Lower lobe of right lung (tissue), 2 donors: ENCODE measurements around the gene U2AF1L4. TPM values are rescaled to one million over a fixed set of nuclear protein-coding genes. Genes with fewer than 3 reads are reported as not detected.
A peak's percentile ranks its signal among the peaks of the same experiment; 100 is the strongest.

Experiments used
- ATAC-seq, 2 donors: fragments of 200-7000 bp; cut with Tn5 transposase; one replicate each; pipeline ENCODE4 v1.9.1; 2020 to 2022; ENCODE audit warnings: mild to moderate bottlenecking in 2 of 2, moderate library complexity in 2 of 2
- DNase-seq: peaks from one replicate; pipeline ENCODE4 v3.0.0-alpha.2; 2020
- H3K27ac ChIP-seq: fragments of 200-600 bp; one replicate; pipeline ENCODE4 v1.8.0; 2022
- H3K27me3 ChIP-seq: fragments of 200-600 bp; one replicate; pipeline ENCODE4 v1.8.0; 2022; ENCODE audit warnings: low read depth
- H3K36me3 ChIP-seq: fragments of 200-600 bp; one replicate; pipeline ENCODE4 v1.8.0; 2022; ENCODE audit warnings: mild to moderate bottlenecking
- H3K4me1 ChIP-seq: fragments of 200-600 bp; one replicate; pipeline ENCODE4 v1.8.0; 2022
- H3K4me3 ChIP-seq: fragments of 200-600 bp; one replicate; pipeline ENCODE4 v1.8.0; 2022; ENCODE audit warnings: mild to moderate bottlenecking
- H3K9me3 ChIP-seq: fragments of 200-600 bp; one replicate; pipeline ENCODE4 v1.8.0; 2022
- CTCF ChIP-seq: fragments of 200-600 bp; IDR thresholded peaks from one replicate; pipeline ENCODE4 v1.8.0; 2022; ENCODE audit warnings: antibody characterized with exemption, mild to moderate bottlenecking
- intact Hi-C: fragments of 100-400 bp; cut with DNase I; formaldehyde crosslinking; loops from one replicate; pipeline ENCODE4 v1.11.0; 2022
- total RNA-seq: library from RNA; stranded (reverse); fragmentation: NEBNext Ultra II Directional; extraction: Animal tissue kit (Norgen Biotek cat#: 25700); gene quantifications from one replicate; pipeline ENCODE4 v1.2.1, GENCODE V29; 2021
- donor health status: DM: no; HTN: yes; CAD: no; lungs with severe emphysema.

The U2AF1L4 gene
- total RNA-seq, 1 donor from 2014 or later, result 20.3 TPM

GRCh38 chr19:35756377-35757230 is 11.4 kb upstream of the U2AF1L4 start, which contains the start of gene HSPB6:
Gene HSPB6, minus strand, starts transcription at chr19:35757029. Its CDS starts 21 bp downstream, at chr19:35757008.
- intact Hi-C loops, result no loop called here
- Histone ChIP-seq H3K27ac (peak within 1 kb of the TSS; percentile 99), H3K27me3 (no peaks in the 10 kb centered on the region), H3K4me1 (peaks cover 32% of the 10 kb centered on the region), H3K36me3 (peaks cover 38% of the 10 kb centered on the region), H3K4me3 (peak within 1 kb of the TSS; percentile 99), H3K9me3 (no peaks in the 10 kb centered on the region)
- no peak for TF ChIP-seq CTCF
- DNase-seq (peak; percentile 53), ATAC-seq (no peak)

- peak; percentile 3 to 5 for ATAC-seq
- intact Hi-C loops, result no loop called here
Measured at GRCh38 chr19:35755550-35756376, 10.5 kb upstream of the U2AF1L4 start.

GRCh38 chr19:35755131-35755549 is 9.9 kb upstream of the U2AF1L4 start:
- H3K27me3 ChIP-seq, result no peaks in the 10 kb centered on the region
- H3K9me3 ChIP-seq, result no peaks in the 10 kb centered on the region
- H3K4me1 ChIP-seq, result peaks cover 32% of the 10 kb centered on the region
- H3K36me3 ChIP-seq, result peaks cover 36% of the 10 kb centered on the region
- TF ChIP-seq CTCF, result no peak
- peak overlapping the region; percentile 53 for H3K27ac ChIP-seq
- DNase-seq, result no peak
- peak in 1 of 2 donors; percentile 2 for ATAC-seq
- H3K4me3 ChIP-seq, result peak overlapping the region; percentile 99
- intact Hi-C loops, result no loop called here

More at GRCh38 chr19:35755550-35756376, 10.5 kb upstream of the U2AF1L4 start:
- Histone ChIP-seq H3K9me3 (no peaks in the 10 kb centered on the region), H3K36me3 (peaks cover 37% of the 10 kb centered on the region), H3K27ac (peak overlapping the region; percentile 99), H3K4me1 (peaks cover 32% of the 10 kb centered on the region), H3K27me3 (no peaks in the 10 kb centered on the region), H3K4me3 (peak overlapping the region; percentile 99)
- no peak for DNase-seq
- no peak for TF ChIP-seq CTCF

- ATAC-seq (no peak), DNase-seq (no peak)
- no peak overlapping the region for H3K4me3 ChIP-seq
- H3K4me1 ChIP-seq, result peaks cover 33% of the 10 kb centered on the region
- no peaks in the 10 kb centered on the region for H3K9me3 ChIP-seq
- intact Hi-C loops, result no loop called here
- peaks cover 36% of the 10 kb centered on the region for H3K36me3 ChIP-seq
- no peaks in the 10 kb centered on the region for H3K27me3 ChIP-seq
- no peak for TF ChIP-seq CTCF
- H3K27ac ChIP-seq, result peak overlapping the region; percentile 53
Measured at GRCh38 chr19:35754370-35755130, 9.3 kb upstream of the U2AF1L4 start.
